Measurements from ENCODE around the gene NT5C2.
"Not testable (repeated sequence)": the region's sequence is repeated elsewhere in the genome, so short reads cannot be mapped to it uniquely, and the experiment has no call there.

Gene NT5C2

DNA sequence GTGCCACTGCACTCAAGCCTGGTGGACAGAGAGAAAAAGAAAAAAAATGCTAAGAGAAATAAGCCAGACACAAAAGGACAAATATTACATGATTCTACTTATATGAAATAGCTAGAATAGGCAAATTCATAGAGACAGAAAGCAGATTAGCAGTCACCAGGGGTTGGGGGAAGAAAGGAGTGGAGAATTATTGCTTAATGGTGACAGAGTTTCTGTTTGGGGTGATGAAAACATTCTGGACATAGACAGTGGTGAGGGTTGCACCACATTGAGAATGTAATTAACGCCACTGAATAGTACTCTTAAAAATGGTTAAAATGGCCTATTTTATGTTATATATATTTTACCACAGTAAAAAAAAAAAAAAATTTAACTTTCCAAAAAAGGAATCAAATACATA is 6.4 kb upstream of the NT5C2 start:
- DNase-seq: no peak

DNA sequence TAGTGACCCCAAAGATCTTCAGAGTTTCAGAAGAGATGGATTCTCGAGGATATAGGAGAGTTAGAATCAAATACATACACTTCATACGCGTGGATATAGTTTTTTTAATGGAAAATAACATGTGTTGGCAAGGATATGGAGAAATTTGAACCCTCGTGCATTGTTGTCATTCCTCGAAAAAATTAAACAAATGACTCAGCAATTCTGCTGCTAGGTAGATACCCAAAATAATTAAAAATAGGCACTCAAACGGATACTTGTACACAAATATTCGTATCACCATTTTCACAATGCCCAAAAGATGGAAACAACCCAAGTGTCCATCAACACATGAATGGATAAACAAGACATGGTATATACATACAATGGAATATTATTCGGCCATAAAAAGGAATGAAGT is 5.6 kb upstream of the NT5C2 start:
- DNase-seq: no peak

DNA sequence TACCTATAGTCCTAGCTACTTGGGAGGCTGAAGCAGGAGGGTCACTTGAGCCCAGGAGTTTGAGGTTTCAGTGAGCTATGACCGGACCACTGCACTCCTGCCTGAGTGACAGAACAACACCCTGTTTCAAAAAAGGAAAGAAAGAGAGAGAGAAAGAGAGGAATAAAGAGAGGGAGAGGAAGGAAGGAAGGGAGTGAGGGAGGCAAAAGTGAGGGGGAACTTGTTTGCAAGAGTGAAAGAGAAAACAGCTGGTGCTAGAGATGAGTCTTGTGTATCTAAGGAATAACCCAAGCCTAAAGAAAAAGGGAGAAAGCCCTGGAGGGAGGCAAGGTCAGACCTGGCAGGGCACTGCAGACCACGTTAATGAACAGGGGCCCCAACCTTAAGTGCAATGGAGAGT is 4.8 kb upstream of the NT5C2 start:
- DNase-seq: no peak

DNA sequence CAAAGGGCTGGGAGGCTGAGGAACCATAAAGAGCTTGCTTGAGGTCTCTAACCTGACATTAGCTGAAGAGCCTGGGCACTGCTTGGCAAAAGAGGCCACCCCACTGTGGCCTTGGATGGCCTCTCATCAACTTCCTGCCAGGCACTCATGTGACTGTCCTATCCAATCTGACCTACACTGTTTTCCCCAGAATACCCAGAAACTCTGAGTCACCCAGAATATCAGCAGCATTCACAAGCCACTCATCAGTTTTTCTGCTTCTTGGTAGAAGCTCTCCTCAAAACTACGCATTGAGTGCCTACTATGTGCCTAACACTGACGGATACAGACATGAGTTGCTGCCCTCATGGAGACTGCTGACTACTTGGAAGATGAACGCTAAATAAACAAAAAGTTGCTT is 4.1 kb upstream of the NT5C2 start:
- no peak for DNase-seq

DNA sequence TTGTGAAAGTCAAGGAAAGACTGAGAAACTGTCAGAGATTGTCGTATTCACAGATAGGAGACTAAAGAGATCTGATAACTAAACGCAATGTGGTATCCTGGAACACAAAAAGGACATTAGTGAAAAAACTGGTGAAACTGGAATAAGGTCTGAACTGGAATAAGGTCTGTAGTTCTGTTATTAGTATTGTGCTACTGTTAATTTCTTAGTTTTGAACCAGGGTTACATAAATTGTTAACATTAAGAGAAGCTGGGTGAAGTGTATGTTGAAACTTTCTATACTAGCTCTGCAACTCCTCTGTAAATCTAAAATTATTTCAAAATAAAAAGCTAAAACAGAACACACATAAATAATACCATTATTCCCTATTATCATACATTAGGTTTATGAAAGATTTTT is 3.4 kb upstream of the NT5C2 start:
- no peak for DNase-seq

DNA sequence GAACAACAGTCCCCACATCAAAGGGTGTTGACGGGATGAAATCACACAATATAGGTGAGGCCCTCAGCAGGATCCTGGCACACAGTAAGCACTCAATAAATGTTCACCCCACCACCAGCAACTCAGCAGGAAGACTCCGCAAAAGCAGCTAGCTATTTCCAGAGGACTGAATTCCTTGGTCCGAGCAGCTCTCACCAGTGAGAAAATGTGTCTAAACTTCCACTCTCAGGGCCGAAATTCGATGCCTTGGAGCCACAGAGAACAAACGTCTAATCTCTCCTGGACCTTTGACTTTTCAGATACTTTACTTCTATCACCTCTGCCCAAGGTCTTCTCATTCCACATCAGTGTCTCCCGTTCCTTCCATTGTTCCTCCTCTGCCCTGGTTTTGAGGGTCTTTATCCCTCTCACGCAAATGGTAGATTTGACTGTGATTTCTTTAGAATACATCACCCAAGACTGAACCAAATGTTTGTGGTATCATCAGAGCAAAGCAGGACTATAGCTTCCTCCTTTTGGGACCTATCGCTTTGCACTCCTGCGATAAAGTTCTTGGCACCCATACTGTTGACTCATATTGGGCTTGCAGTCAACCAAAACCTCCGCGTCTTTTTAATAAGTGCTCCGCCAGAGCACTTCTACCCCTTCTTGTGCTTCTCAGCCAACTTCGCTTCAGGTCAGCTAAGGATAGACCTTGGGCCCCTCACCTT is 903 bp upstream of the NT5C2 start:
- no peak for DNase-seq

DNA sequence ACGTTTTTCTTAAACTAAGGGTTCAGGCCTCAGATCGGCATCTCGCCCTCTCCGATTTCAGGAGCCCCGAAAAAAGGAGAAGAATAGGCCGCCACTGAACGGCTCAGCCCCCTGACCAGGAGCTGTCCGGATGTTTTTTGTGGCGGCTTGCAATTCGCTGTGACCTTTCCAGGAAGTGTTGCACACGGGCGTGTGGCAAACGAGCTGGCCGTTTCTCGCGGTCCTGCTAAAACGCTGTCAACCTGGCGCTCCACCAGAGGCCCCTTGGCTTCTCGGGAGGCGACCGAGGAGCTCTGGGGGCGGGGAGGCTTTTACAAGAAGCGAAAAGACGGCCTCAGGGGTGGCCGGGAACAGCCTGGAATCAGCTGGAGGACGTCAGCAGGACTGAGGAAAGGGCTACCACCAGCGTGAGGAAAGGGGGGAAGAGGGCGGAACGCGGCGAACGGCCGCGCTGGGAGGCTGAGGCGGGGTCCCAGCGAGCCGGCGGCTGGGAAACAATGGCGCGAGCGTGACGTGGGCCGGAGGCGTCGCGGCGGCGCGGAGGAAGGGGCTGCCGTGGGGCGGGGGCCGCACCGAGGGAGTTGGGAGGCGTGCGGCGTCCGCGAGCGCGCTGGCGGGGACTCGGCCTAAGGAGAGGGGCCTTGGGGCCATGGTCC is 493 bp downstream of the NT5C2 start:
- DNase-seq: peak; percentile 61

DNA sequence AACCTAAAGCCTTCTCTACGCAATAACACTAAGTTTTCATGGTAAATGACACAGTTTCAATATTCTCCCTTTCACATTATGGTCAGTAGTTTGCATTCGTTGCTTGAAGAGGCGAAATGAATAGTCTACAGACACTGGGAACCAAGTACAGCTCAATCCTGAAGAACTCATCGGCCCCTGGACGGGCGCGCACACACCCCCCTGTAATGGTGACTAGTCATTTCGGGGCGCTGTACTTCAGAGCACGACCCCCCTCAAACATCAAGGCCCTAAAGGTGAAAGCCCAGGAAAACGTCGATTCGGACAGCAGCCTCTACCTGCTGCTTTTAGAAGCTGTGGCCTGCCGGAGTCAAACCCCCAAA is 1.0 kb downstream of the NT5C2 start:
- DNase-seq: no peak

DNA sequence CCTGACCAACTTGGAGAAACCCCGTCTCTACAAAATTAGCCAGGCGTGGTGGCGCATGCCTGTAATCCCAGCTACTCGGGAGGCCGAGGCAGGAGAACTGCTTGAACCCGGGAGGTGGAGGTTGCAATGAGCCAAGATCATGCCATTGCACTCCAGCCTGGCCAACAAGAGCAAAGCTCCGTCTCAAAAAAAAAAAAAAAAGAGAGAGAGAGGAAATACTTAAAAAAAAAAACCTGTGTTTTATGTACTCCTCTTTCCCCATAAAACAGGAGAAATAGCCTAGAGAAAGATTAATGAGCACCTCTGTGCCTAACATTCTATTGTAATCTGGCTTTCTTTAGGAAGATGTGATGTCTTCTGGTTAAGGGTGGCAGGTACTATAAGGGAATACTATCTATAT is 1.9 kb downstream of the NT5C2 start:
- DNase-seq: not testable (repeated sequence)

DNA sequence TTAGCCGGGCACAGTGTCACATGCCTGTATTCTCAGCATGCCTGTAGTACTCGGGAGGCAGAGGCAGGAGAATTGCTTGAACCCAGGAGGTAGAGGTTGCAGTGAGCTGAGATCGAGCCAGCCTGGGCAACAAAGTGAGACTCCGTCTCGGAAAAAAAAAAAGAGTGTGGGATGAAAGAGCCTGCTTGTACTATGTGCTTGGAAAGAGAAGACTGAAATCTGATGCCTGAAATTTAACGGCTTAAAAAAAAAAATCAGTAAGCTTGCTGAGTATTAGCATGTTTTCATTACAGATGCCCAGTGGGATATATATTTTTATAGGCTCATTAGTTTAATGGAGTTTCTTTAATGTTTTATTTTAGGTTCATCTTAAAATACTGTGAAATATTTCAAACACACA is 4.2 kb downstream of the NT5C2 start:
- no peak for DNase-seq

DNA sequence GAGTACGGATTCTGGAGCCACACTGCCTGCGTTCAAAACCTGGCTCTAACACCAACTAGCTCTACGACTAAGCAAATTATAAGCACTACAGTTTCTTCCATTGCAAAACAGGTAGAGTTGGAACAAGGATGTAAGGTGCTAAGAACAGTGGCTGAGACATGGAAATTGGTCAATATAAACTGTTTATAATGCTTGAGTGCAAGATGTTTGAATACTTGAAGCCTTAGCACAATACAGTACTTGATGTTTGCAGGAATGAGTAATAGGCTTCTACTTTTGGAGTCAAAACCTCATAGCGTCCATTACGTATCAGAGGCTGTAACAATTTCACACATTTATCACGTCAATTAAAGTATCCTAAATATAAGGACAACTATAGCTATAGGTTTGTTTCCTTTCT is 6.9 kb downstream of the NT5C2 start:
- DNase-seq: no peak

DNA sequence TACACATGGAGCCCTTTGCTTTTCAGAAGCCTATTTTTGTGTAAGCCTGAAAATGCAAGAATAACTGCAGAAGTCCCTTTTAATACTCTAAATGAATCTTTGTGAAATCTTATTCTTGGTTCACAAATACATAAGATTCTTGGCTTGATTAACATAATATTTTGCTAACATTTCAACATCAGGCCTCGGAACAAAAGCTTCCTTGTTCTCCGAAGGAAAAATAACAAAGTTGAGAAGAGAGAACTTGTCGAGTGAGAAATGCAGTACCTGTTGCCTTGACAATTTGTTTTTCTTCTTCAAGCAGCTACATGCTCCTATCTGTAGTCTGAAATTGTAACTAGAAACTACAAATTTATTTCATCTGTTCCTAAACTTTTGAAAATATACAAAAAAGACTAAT is 8.5 kb downstream of the NT5C2 start:
- no peak for DNase-seq

DNA sequence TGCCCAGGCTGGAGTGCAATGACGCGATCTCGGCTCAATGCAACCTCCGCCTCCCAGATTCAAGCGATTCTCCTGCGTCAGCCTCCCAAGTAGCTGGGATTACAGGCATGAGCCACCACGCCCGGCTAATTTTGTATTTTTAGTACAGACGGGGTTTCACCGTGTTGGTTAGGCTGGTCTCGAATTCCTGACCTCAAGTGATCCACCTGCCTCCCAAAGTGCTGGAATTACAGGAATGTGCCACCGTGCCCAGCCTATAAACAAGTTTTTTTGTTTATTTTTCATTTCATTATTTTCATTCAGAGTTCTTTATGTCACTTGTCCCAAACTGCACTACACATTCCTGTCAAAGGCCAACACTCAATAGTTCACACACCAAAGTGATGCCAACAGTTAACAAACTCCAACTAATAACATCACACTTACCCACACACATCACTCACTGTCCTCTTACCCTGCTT is 9.1 kb downstream of the NT5C2 start:
- not testable (repeated sequence) for DNase-seq

DNA sequence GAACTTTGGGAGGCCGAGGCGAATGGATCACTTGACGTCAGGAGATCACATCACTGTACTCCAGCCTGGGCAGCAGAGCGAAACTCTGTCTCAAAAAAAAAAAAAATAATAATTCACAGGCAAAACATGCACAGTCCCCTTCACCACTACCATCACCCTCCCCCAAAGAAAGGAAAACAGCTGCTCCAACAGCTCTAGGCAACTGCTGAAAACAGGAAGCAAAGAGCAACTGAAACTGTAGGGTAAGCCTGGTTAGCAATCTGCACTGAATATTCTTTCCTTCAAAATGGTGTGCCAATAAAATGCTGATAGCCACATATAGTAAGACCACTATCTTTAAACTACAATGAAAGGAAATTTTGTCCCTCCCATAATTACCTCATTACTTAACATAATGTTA is 11.8 kb downstream of the NT5C2 start:
- DNase-seq: no peak

DNA sequence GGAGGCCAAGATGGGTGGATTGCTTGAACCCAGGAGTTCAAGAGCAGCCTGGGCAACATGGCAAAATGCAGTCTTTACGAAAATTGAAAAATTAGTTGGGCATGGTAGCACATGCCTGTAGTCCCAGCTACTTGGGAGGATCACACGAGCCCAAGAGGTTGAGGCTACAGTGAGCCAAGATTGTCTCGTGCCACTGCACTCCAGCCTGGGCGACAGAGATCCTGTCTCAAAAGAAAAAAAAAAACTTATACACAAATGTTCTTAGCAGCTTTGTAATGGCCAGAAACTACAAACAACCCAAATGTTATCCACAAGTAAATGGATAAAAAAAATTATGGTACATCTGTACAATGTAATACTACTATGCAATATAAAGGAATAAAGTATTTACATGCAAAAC is 12.6 kb downstream of the NT5C2 start:
- no peak for DNase-seq

DNA sequence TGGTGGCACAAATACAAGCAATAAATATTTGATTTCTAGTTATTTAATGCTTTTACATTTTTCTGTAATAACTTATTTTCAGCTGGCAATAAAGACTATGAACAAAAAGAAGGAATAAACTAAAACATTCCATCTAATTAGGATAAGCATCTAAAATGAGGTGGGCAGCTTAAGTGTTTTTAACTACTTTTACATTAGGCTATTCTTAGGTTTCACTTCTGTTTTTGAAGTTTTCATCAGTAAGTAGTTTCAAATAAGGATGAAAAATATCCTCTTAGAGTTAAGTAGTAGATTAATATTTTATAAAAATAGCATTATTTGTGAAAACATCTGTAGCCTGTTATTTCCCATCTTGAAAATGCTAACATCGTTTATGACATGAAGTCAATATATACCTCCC is 15.9 kb downstream of the NT5C2 start:
- no peak for DNase-seq

DNA sequence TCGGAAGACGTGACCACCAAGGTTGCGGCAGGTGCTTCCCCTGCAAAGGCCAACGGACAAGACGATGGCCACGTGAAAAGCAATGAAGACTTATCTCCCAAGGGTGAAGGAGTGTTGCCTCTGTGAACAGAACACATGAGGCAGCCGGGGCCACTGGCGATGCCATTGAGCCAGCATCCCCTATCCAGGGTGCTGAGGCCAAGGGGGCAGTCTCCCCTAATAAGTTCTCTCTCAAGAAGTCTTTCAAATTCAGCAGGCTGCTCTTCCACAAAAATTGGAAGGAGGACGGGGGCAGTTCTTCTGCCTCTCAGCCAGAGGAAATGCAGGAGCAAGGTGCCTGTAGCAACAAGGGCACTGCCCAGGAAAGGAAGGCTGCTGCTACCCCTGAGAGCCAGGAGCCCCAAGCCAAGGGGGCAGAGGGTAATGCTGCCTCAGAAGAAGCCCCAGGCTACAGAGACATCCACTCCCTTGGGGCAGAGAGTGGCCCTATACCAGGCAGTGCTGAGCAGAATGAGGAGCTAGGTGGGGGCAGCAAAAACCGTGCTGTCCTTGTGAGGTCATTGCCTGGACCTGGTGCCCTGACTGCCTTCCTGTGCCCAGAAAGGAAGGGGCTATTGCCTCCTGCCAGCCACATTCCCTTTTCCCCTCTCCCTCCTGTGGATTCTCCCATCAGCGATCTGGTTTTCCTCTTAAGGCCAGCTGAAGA is 17.3 kb downstream of the NT5C2 start:
- no peak for DNase-seq

DNA sequence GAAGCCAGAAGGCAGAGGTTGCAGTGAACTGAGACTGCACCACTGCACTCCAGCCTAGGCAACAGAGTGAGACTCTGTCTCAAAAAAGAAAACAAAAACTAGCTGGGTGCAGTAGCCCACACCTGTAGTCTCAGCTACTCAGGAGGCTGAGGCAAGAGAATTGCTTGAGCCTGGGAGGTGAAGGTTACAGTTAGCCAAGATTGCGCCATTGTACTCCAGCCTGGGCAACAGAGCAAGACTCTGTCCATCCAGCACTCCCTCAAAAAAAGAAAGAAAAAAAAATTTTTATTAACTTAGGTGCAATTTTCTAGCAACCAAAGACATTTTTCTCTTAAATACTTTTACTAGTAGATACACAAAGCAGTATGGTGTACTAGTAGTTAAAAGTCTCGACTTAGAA is 18.7 kb downstream of the NT5C2 start:
- DNase-seq: not testable (repeated sequence)

DNA sequence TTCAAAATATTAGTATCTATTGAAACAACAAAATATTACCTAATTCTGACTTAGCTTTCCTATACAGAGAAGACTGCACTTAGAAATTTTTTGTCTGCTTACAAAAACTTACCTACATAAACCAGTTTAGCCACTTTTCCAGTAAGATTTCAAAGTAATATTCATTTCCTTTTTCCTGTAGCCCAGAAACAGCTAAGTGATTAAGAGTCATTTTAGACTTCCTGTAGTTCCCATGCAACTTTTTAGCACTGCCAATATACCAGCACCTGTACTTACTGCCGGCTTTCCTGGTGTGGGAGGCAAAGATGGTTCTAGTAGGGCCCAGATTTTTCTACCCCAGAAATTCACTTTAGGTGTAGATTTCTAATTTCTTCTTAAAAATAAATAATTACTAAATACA is 21.8 kb downstream of the NT5C2 start:
- no peak for DNase-seq

DNA sequence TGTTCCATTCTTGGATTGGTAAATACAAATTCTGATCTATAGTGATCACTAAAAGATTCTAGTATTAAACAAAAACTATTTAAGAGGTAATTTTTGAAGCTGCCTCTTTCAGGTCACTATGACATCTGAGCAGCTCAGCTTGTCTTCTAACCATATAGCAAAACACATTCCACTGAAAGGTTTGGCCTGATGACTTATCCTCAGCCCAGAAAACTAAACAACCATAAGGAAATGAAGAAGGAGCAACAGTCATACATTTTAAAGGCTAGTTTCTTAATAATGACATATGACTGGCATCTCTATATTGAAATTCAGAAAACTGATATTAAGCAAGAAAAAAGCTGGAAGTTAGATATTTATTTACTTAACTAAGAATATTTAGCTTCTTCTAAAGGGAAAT is 24.6 kb downstream of the NT5C2 start:
- no peak for DNase-seq

DNA sequence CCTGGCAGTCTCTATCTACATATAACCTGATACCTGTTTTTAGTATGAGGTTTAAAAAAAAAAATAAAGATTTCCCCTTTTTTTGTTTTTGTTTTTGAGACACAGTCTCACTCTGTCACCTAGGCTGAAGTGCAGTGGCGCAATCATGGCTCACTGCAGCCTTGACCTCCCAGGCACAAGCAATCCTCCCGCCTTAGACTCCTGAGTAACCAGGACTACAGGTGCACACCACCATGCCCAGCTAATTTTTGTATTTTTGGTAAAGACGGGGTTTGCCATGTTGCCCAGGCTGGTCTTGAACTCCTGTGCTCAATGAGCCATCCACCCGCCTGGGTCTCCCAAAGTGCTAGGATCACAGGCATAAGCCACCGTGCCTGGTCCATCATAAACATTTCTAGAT is 25.5 kb downstream of the NT5C2 start:
- DNase-seq: not testable (repeated sequence)

DNA sequence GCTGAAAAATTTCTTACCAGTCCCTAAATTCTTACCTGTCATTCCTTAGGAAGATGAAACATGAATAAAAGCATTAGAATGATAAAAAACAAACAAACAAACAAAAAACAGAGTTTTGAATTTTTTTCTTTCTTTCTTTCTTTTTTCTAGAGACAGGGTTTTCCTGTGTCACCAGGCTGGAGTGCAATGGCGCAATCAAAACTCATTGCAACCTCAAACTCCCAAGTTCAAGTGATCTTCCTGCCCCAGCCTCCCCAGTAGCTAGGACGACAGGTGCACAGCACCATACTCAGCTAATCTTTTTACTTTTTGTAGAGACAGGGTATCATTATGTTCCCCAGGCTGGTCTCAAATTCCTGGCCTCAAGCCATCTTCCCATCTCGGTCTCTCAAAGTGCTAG is 26.5 kb downstream of the NT5C2 start:
- DNase-seq: no peak

DNA sequence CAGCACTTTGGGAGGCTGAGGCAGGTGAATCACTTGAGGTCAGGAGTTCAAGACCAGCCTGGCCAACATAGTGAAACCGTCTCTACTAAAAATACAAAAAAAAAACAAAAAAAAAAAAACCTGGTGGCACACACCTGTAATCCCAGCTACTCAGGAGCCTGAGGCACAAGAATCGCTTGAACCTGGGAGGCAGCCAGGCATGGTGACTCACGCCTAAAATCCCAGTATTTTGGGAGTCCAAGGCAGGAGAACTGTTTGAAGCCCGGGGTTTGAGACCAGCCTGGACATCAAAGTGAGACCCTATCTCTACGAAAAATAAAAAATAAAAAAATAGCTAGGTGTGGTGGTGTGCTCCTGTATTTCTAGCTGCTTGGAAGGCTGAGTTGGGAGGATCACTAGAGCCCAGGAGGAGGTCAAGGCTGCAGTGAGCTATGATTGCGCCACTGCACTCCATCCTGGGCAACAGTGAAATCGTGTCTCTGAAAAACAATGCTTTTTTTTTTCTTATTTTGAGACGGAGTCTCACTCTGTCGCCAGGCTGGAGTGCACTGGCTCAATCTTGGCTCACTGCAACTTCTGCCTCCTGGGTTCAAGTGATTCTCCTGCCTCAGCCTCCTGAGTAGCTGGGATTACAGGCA is 29.2 kb downstream of the NT5C2 start:
- DNase-seq: not testable (repeated sequence)

DNA sequence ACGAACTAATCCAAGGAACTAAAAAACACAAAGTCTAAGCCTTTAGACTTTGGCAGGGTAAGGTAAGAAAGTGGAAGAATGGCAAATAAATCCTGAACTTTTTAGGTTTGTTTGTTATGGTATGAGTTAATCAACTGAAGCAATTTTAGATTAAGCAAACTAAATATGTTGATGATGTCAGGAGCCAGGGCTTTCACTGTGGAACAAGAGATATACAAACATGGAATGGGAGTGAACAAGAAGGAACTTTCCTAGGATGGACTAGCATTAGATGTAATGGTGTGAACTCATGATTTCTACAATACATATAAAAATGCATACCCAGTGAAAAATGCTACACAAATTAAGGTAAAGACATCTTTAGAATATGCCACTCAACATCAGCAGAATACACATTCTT is 35.8 kb downstream of the NT5C2 start:
- no peak for DNase-seq

All from CD4-positive, alpha-beta T cell treated with Interleukin-17A for 1 hour (primary cell).